MG63 (cell line): ENCODE data around the gene B4GALT3. TPM values are rescaled to one million over a fixed set of nuclear protein-coding genes. Genes with fewer than 3 reads are reported as not detected.
A peak's percentile ranks its signal among the peaks of the same experiment; 100 is the strongest.

ENCODE experiments used
- DNase-seq: peaks from one replicate; pipeline ENCODE4 v3.0.0-alpha.2; 2020
- H3K27me3 ChIP-seq: fragments of 250-450 bp; sonication (Bioruptor Pico); 2 replicates; pipeline ENCODE4 v1.5.1; 2020; ENCODE audit warnings: mild to moderate bottlenecking, moderate library complexity
- H3K36me3 ChIP-seq: fragments of 250-450 bp; sonication (Bioruptor Pico); 2 replicates; pipeline ENCODE4 v1.5.1; 2020; ENCODE audit warnings: mild to moderate bottlenecking, moderate library complexity
- H3K4me3 ChIP-seq: fragments of 250-450 bp; sonication (Bioruptor Pico); 2 replicates; pipeline ENCODE4 v1.5.1; 2020; ENCODE audit warnings: mild to moderate bottlenecking, moderate library complexity
- H3K9me3 ChIP-seq: fragments of 250-450 bp; sonication (Bioruptor Pico); 2 replicates; pipeline ENCODE4 v1.5.1; 2020; ENCODE audit warnings: mild to moderate bottlenecking, moderate library complexity
- total RNA-seq: library from RNA; depleted of rRNA; stranded (reverse); fragments of >200 nt; shearing (Covaris generic); gene quantifications from 2 replicates; pipeline ENCODE4 v1.2.3, GENCODE V29; 2014; ENCODE audit warnings: low replicate concordance

The B4GALT3 gene
- total RNA-seq, 1 experiment from 2014 or later = 25.7 TPM

GRCh38 chr1:161159087-161159912 lies 18.0 kb downstream of the B4GALT3 start, which contains the start of gene USP21:
Gene USP21 (plus strand): TSS chr1:161159500. CDS start chr1:161160641, 1,141 bp downstream.
- Histone ChIP-seq H3K27me3 (no peaks in the 10 kb centered on the region), H3K36me3 (peaks cover 53% of the 10 kb centered on the region), H3K9me3 (no peaks in the 10 kb centered on the region), H3K4me3 (peak within 1 kb of the TSS; percentile 88)
- DNase-seq = peak; percentile 89

- DNase-seq = no peak
- no peaks in the 10 kb centered on the region for H3K9me3 ChIP-seq
- no peaks in the 10 kb centered on the region for H3K27me3 ChIP-seq
- H3K36me3 ChIP-seq = peaks cover 51% of the 10 kb centered on the region
- peak overlapping the region; percentile 88 for H3K4me3 ChIP-seq
Observed at GRCh38 chr1:161158316-161159010, 18.8 kb downstream of the B4GALT3 start.

GRCh38 chr1:161157867-161158266 lies 19.4 kb downstream of the B4GALT3 start:
- Histone ChIP-seq H3K36me3 (peaks cover 45% of the 10 kb centered on the region), H3K9me3 (no peaks in the 10 kb centered on the region), H3K27me3 (no peaks in the 10 kb centered on the region), H3K4me3 (no peak overlapping the region)
- DNase-seq = no peak

- peak; percentile 85 for DNase-seq
- Histone ChIP-seq H3K27me3 (no peaks in the 10 kb centered on the region), H3K36me3 (peaks cover 20% of the 10 kb centered on the region), H3K9me3 (no peaks in the 10 kb centered on the region), H3K4me3 (peak within 1 kb of the TSS; percentile 73)
Observed at GRCh38 chr1:161153682-161154337, 23.5 kb downstream of the B4GALT3 start, which contains the start of gene UFC1. Gene UFC1 (plus strand): TSS chr1:161153978. CDS start chr1:161153998, 20 bp downstream.

- Histone ChIP-seq H3K9me3 (no peaks in the 10 kb centered on the region), H3K27me3 (no peaks in the 10 kb centered on the region), H3K36me3 (peaks cover 15% of the 10 kb centered on the region), H3K4me3 (peak overlapping the region; percentile 73)
- DNase-seq = no peak
Observed at GRCh38 chr1:161153176-161153575, 24.1 kb downstream of the B4GALT3 start.

GRCh38 chr1:161145832-161146231 lies 31.5 kb downstream of the B4GALT3 start:
- Histone ChIP-seq H3K27me3 (no peaks in the 10 kb centered on the region), H3K4me3 (no peak overlapping the region), H3K36me3 (no peaks in the 10 kb centered on the region), H3K9me3 (no peaks in the 10 kb centered on the region)
- no peak for DNase-seq

- DNase-seq = no peak
- Histone ChIP-seq H3K36me3 (no peaks in the 10 kb centered on the region), H3K27me3 (no peaks in the 10 kb centered on the region), H3K9me3 (no peaks in the 10 kb centered on the region), H3K4me3 (no peak overlapping the region)
Observed at GRCh38 chr1:161140755-161141400, 36.4 kb downstream of the B4GALT3 start.

- Histone ChIP-seq H3K36me3 (peaks cover 2% of the 10 kb centered on the region), H3K9me3 (no peaks in the 10 kb centered on the region), H3K27me3 (no peaks in the 10 kb centered on the region), H3K4me3 (no peak overlapping the region)
- no peak for DNase-seq
Observed at GRCh38 chr1:161139766-161140165, 37.5 kb downstream of the B4GALT3 start.

- H3K4me3 ChIP-seq = no peak overlapping the region
- no peak for DNase-seq
- H3K9me3 ChIP-seq = no peaks in the 10 kb centered on the region
- peaks cover 6% of the 10 kb centered on the region for H3K36me3 ChIP-seq
- no peaks in the 10 kb centered on the region for H3K27me3 ChIP-seq
Observed at GRCh38 chr1:161138431-161138830, 38.9 kb downstream of the B4GALT3 start.

GRCh38 chr1:161137881-161138280 lies 39.4 kb downstream of the B4GALT3 start:
- Histone ChIP-seq H3K27me3 (no peaks in the 10 kb centered on the region), H3K36me3 (peaks cover 6% of the 10 kb centered on the region), H3K9me3 (no peaks in the 10 kb centered on the region), H3K4me3 (no peak overlapping the region)
- no peak for DNase-seq

GRCh38 chr1:161133220-161133740 lies 44.0 kb downstream of the B4GALT3 start:
- no peak for DNase-seq
- H3K9me3 ChIP-seq = no peaks in the 10 kb centered on the region
- H3K36me3 ChIP-seq = peaks cover 32% of the 10 kb centered on the region
- peak overlapping the region; percentile 70 for H3K4me3 ChIP-seq
- no peaks in the 10 kb centered on the region for H3K27me3 ChIP-seq

- Histone ChIP-seq H3K36me3 (peaks cover 38% of the 10 kb centered on the region), H3K27me3 (no peaks in the 10 kb centered on the region), H3K9me3 (no peaks in the 10 kb centered on the region), H3K4me3 (peak within 1 kb of the TSS; percentile 70)
- peak; percentile 97 for DNase-seq
Observed at GRCh38 chr1:161132410-161133219, 44.7 kb downstream of the B4GALT3 start, which contains the start of gene DEDD. Gene DEDD (minus strand): TSS chr1:161132667. CDS start chr1:161124462, 8,205 bp downstream.

GRCh38 chr1:161131523-161132409 lies 45.5 kb downstream of the B4GALT3 start:
- Histone ChIP-seq H3K36me3 (peaks cover 44% of the 10 kb centered on the region), H3K9me3 (no peaks in the 10 kb centered on the region), H3K4me3 (peak overlapping the region; percentile 70), H3K27me3 (no peaks in the 10 kb centered on the region)
- DNase-seq = no peak

GRCh38 chr1:161130266-161130665 lies 47.0 kb downstream of the B4GALT3 start:
- H3K27me3 ChIP-seq = no peaks in the 10 kb centered on the region
- no peak overlapping the region for H3K4me3 ChIP-seq
- H3K9me3 ChIP-seq = no peaks in the 10 kb centered on the region
- no peak for DNase-seq
- peaks cover 57% of the 10 kb centered on the region for H3K36me3 ChIP-seq
